GM12875 (cell line): Measurements from ENCODE around the gene NPR1.

Experiments used
- H3K4me3 ChIP-seq: one replicate; pipeline ENCODE4 v1.5.1; 2011; ENCODE audit warnings: low read depth, low read length, control low read depth
- TF ChIP-seq, protein P1 (sequence below): IDR thresholded peaks from 2 replicates; pipeline ENCODE4 v1.5.1; 2011; ENCODE audit warnings: low read depth, mild to moderate bottlenecking, control low read depth, inconsistent platforms, low read length, moderate library complexity, borderline replicate concordance; ENCODE audit not compliant: insufficient read depth

Gene NPR1

DNA sequence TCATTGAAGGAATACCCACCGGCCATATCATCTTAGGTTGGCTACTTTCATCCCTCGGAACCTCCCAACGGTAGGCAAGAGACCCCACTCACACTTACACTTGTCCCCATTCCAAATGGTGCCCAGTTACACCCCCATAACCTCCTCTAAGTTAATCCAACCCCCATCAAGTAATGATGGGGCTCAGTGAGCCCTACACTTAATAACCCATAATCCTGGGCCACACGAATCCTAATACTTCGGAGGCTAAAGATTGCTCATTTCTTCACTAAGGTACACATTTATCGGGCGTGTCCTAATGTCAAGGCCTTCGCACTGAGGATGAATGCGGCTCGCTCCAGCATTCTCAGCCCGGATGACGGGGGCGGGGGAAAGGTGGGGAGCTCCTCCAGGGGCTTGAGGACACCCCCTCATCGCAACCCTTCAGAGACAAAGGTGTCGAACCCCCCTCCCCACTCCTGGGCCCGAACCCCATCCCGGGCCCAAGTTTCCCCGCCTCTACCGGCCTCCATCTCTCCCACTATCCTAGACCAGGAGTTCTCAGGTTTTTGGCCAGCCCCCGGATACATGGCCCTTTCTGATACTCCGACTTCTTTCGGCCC is 8.1 kb upstream of the NPR1 start:
- peak overlapping the region; percentile 94 for H3K4me3 ChIP-seq
- TF ChIP-seq, protein P1, sequence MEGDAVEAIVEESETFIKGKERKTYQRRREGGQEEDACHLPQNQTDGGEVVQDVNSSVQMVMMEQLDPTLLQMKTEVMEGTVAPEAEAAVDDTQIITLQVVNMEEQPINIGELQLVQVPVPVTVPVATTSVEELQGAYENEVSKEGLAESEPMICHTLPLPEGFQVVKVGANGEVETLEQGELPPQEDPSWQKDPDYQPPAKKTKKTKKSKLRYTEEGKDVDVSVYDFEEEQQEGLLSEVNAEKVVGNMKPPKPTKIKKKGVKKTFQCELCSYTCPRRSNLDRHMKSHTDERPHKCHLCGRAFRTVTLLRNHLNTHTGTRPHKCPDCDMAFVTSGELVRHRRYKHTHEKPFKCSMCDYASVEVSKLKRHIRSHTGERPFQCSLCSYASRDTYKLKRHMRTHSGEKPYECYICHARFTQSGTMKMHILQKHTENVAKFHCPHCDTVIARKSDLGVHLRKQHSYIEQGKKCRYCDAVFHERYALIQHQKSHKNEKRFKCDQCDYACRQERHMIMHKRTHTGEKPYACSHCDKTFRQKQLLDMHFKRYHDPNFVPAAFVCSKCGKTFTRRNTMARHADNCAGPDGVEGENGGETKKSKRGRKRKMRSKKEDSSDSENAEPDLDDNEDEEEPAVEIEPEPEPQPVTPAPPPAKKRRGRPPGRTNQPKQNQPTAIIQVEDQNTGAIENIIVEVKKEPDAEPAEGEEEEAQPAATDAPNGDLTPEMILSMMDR, result no peak

DNA sequence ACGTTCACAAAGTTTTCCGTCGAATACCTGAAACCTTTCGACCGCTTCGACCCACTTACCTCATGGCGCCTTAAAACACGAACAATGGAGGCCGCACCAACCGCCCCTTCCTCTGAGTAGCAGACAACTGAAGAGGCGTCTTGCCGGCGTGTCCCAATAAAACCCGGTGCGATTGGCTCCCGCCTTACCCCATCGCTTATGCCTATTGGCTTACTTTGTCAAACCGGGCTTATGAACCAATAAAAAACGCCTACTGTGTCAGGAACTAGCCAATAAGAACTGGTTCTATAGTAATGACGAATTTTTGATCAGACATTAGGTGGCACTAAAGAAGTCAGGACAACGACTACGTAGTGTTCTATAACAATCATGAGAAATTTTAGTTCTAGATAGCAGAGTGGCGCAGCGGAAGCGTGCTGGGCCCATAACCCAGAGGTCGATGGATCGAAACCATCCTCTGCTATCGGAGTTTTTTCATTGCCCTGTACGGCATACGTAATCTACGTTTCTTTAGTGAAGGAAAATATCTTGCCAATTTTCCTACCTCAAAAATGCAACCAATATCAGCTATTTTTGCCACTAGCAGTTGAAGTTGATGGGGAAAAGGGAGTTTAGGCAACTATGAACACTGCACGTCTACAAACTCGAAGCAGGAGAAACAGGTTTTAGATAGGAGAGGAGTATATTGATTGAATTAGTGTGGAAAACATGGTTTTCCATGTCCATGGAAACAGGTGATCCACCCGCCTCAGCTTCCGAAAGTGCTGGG is 7.4 kb upstream of the NPR1 start, which contains the start of gene ILF2:
ILF2 (minus strand) TSS at position 135 of the 769 bp plus-strand sequence; CDS start at position 64, 71 bp downstream.
- TF ChIP-seq, protein P1, result 0 out of 2 replicates have a peak, but pooled peaks have one; percentile 7
- peak within 1 kb of the TSS; percentile 94 for H3K4me3 ChIP-seq

DNA sequence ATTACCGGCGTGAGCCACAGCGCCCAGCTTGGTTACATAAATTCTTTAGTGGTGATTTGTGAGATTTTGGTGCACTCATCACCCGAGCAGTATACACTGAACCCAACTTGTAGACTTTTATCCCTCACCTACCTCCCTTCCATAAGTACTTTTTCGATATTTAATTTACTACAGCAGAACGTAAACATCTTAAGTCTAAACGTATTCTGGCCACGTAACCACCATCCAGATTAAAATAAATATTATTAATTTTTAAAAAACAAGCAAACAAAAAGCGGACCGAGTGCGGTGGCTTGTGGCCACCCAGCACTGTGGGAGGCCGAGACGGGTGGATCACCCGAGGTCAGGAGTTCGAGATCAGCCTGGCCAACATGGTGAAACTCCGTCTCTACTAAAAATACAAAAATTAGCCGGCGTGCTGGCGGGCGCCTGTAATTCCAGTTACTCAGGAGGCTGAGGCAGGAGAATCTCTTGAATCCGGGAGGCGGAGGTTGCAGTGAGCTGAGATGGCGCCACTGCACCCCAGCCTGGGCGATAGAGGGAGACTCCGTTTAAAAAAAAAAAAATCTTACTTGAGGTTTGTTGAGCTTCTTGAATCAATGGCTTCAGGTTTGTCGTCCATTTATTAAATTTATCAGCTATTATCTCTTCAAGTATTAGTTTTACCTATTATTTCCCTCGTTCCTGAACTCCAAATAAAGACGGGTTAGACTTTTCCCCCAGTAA is 6.7 kb upstream of the NPR1 start:
- H3K4me3 ChIP-seq, result peak overlapping the region; percentile 59

DNA sequence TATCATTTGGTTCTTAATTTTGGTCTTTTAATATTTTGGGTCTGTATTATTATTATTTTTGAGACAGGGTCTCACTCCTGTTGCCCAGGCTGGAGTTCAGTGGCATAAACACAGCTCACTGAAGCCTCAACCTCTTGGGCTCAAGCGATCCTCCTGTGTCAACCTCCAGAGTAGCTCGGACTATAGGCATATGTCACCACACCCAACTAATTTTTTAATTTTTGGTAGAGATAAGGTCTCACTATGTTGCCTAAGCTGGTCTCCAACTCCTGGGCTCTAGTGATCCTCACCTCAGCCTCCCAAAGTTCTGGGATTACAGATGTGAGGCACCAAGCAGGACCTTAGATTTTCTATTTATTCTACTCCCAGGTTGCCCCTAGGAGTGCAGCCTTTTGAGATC is 5.0 kb upstream of the NPR1 start:
- TF ChIP-seq, protein P1, result no peak
- H3K4me3 ChIP-seq, result no peak overlapping the region

GRCh38 chr1:153677718-153678518 is 570 bp upstream of the NPR1 start:
- peak overlapping the region; percentile 37 for H3K4me3 ChIP-seq
- TF ChIP-seq, protein P1, result peak; percentile 96

DNA sequence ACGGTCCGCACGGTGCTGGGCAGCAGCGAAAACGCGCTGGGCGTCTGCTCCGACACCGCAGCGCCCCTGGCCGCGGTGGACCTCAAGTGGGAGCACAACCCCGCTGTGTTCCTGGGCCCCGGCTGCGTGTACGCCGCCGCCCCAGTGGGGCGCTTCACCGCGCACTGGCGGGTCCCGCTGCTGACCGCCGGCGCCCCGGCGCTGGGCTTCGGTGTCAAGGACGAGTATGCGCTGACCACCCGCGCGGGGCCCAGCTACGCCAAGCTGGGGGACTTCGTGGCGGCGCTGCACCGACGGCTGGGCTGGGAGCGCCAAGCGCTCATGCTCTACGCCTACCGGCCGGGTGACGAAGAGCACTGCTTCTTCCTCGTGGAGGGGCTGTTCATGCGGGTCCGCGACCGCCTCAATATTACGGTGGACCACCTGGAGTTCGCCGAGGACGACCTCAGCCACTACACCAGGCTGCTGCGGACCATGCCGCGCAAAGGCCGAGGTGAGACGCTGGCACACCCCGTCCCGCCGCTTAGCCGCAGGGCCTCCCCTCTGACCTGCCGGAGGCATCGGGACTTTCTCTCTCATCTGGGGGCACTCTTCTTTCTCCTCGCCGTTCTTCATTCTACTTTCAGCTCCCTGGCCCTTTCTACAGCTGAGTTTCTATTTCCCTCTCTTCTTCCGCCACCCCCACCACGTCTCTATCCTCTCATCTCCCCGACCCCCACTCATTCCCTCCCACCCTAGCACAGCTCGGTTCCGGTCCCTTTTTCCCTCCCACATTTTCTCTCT is 1.0 kb downstream of the NPR1 start:
- peak overlapping the region; percentile 15 for H3K4me3 ChIP-seq
- TF ChIP-seq, protein P1, result peak; percentile 22; the same call in 1 of the 2 replicates
